Measurements from ENCODE around the gene ADAP1.

DNA sequence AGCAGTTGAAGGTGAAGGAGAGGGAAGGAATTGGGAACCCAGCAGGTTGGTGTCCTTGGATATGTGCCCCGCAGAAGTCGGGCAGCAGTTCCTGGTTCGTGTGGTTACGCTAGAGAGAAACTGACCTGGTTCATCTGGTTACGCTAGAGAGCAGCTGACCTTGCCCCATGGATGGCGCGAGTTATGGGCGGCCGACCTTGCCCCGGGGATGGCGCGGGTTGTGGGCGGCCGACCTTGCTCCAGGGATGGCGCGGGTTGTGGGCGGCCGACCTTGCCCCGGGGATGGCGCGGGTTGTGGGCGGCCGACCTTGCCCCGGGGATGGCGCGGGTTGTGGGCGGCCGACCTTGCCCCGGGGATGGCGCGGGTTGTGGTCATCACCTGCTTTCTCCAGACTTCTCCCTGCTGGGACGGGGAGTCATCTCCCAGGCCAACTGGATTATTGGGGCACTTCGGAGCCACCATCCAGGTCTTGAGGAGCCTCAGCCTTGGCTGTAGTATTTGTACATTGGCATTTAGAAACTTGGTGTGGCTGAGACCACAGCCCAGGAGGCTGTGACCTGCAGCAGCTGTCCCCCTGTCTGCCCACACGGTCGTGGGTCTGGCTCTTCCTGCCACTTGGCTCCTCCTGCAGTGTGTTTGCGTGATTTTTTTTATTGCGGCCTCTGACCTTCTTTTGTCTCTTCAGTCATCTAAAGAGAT, 72.0 kb downstream of the ADAP1 start:
- TF ChIP-seq, protein P1, sequence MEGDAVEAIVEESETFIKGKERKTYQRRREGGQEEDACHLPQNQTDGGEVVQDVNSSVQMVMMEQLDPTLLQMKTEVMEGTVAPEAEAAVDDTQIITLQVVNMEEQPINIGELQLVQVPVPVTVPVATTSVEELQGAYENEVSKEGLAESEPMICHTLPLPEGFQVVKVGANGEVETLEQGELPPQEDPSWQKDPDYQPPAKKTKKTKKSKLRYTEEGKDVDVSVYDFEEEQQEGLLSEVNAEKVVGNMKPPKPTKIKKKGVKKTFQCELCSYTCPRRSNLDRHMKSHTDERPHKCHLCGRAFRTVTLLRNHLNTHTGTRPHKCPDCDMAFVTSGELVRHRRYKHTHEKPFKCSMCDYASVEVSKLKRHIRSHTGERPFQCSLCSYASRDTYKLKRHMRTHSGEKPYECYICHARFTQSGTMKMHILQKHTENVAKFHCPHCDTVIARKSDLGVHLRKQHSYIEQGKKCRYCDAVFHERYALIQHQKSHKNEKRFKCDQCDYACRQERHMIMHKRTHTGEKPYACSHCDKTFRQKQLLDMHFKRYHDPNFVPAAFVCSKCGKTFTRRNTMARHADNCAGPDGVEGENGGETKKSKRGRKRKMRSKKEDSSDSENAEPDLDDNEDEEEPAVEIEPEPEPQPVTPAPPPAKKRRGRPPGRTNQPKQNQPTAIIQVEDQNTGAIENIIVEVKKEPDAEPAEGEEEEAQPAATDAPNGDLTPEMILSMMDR (conservative IDR thresholded peaks at IDR 0.05; ENCODE audit: low read length) = no peak
- TF ChIP-seq EZH2phosphoT487 (IDR thresholded peaks at IDR 0.05; ENCODE audit: borderline replicate concordance, low read depth, low read length) = no peak

All from OCI-LY7 (cell line).